Measurements from ENCODE around the gene SEL1L3.

DNA sequence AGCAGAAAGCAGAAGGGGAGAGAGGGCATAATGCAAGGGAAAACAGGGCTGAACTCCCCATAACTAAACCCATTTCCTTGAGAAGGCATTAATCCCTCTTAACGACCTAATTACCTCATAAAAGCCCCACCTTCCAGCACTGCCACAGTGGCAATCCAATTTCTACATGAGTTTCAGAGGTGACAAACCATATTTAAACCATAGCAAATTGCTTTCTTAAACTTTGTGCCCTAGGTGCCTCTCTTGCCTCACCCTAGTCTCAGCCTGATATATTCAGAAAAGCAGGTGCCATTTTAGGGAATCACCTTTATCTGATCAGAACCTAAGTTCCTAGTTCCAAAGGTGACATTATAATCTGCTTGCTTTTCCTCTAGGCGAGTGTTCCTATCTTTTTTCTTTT is 158.3 kb downstream of the SEL1L3 start:
- TF ChIP-seq YY1 (IDR thresholded peaks at IDR 0.05) (no peak), FOXA1 (IDR thresholded peaks at IDR 0.05) (no peak), TAF1 (conservative IDR thresholded peaks at IDR 0.05) (no peak), RAD21 (IDR thresholded peaks at IDR 0.05) (no peak), NR2F2 (IDR thresholded peaks at IDR 0.05) (no peak)
- TF ChIP-seq, protein P1, sequence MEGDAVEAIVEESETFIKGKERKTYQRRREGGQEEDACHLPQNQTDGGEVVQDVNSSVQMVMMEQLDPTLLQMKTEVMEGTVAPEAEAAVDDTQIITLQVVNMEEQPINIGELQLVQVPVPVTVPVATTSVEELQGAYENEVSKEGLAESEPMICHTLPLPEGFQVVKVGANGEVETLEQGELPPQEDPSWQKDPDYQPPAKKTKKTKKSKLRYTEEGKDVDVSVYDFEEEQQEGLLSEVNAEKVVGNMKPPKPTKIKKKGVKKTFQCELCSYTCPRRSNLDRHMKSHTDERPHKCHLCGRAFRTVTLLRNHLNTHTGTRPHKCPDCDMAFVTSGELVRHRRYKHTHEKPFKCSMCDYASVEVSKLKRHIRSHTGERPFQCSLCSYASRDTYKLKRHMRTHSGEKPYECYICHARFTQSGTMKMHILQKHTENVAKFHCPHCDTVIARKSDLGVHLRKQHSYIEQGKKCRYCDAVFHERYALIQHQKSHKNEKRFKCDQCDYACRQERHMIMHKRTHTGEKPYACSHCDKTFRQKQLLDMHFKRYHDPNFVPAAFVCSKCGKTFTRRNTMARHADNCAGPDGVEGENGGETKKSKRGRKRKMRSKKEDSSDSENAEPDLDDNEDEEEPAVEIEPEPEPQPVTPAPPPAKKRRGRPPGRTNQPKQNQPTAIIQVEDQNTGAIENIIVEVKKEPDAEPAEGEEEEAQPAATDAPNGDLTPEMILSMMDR (IDR thresholded peaks at IDR 0.05; ENCODE audit: low read depth, low read length, missing input control): no peak
- TF ChIP-seq, protein P2, sequence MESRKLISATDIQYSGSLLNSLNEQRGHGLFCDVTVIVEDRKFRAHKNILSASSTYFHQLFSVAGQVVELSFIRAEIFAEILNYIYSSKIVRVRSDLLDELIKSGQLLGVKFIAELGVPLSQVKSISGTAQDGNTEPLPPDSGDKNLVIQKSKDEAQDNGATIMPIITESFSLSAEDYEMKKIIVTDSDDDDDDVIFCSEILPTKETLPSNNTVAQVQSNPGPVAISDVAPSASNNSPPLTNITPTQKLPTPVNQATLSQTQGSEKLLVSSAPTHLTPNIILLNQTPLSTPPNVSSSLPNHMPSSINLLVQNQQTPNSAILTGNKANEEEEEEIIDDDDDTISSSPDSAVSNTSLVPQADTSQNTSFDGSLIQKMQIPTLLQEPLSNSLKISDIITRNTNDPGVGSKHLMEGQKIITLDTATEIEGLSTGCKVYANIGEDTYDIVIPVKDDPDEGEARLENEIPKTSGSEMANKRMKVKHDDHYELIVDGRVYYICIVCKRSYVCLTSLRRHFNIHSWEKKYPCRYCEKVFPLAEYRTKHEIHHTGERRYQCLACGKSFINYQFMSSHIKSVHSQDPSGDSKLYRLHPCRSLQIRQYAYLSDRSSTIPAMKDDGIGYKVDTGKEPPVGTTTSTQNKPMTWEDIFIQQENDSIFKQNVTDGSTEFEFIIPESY (IDR thresholded peaks at IDR 0.05): no peak
- TF ChIP-seq, protein P3, sequence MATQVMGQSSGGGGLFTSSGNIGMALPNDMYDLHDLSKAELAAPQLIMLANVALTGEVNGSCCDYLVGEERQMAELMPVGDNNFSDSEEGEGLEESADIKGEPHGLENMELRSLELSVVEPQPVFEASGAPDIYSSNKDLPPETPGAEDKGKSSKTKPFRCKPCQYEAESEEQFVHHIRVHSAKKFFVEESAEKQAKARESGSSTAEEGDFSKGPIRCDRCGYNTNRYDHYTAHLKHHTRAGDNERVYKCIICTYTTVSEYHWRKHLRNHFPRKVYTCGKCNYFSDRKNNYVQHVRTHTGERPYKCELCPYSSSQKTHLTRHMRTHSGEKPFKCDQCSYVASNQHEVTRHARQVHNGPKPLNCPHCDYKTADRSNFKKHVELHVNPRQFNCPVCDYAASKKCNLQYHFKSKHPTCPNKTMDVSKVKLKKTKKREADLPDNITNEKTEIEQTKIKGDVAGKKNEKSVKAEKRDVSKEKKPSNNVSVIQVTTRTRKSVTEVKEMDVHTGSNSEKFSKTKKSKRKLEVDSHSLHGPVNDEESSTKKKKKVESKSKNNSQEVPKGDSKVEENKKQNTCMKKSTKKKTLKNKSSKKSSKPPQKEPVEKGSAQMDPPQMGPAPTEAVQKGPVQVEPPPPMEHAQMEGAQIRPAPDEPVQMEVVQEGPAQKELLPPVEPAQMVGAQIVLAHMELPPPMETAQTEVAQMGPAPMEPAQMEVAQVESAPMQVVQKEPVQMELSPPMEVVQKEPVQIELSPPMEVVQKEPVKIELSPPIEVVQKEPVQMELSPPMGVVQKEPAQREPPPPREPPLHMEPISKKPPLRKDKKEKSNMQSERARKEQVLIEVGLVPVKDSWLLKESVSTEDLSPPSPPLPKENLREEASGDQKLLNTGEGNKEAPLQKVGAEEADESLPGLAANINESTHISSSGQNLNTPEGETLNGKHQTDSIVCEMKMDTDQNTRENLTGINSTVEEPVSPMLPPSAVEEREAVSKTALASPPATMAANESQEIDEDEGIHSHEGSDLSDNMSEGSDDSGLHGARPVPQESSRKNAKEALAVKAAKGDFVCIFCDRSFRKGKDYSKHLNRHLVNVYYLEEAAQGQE (IDR thresholded peaks at IDR 0.05): no peak
